DND-41 (cell line): ENCODE data around the gene BMF.

Experiments used
- ATAC-seq: fragments of 200-7000 bp; cut with Tn5 transposase; 3 replicates; pipeline ENCODE4 v1.9.1; 2021; ENCODE audit warnings: low read depth; ENCODE audit not compliant: insufficient read depth
- DNase-seq: peaks from one replicate; pipeline ENCODE4 v3.0.0-alpha.2; 2020
- H2AFZ ChIP-seq: 2 replicates; pipeline ENCODE4 v1.6.0; 2012; ENCODE audit warnings: low read depth, low read length
- H3K27ac ChIP-seq: 2 replicates; pipeline ENCODE4 v1.5.1; 2012; ENCODE audit warnings: low read length, inconsistent platforms
- H3K27me3 ChIP-seq: fragments of 200-600 bp; sonication (generic); 2 replicates; pipeline ENCODE4 v1.6.0; 2012; ENCODE audit warnings: low read length, mild to moderate bottlenecking, inconsistent platforms; ENCODE audit not compliant: insufficient read depth, poor library complexity
- H3K36me3 ChIP-seq: 2 replicates; pipeline ENCODE4 v1.5.1; 2012; ENCODE audit warnings: low read length, inconsistent platforms; ENCODE audit not compliant: insufficient read depth
- H3K4me1 ChIP-seq: 2 replicates; pipeline ENCODE4 v1.5.1; 2012; ENCODE audit warnings: mild to moderate bottlenecking, low read length; ENCODE audit not compliant: insufficient read depth
- H3K4me2 ChIP-seq: 2 replicates; pipeline ENCODE4 v1.6.0; 2012; ENCODE audit warnings: mild to moderate bottlenecking, moderate library complexity, low read length, inconsistent platforms; ENCODE audit not compliant: insufficient read depth
- H3K4me3 ChIP-seq, 2 experiments: fragments of 200-600 bp in 1 of 2; shearing (Covaris generic) in 1 of 2; 2 replicates each; pipeline ENCODE4 v1.5.1; 2012 to 2016; ENCODE audit warnings: inconsistent platforms in 2 of 2, low read length in 2 of 2, mild to moderate bottlenecking in 2 of 2, low read depth in 1 of 2, moderate library complexity in 1 of 2
- H3K79me2 ChIP-seq: 2 replicates; pipeline ENCODE4 v1.6.0; 2012; ENCODE audit warnings: low read length, inconsistent platforms; ENCODE audit not compliant: insufficient read depth
- H3K9ac ChIP-seq: 2 replicates; pipeline ENCODE4 v1.6.0; 2012; ENCODE audit warnings: low read depth, mild to moderate bottlenecking, inconsistent platforms, low read length, moderate library complexity
- H3K9me3 ChIP-seq: 2 replicates; pipeline ENCODE4 v1.5.1; 2012; ENCODE audit warnings: low read length, moderate library complexity, mild to moderate bottlenecking, inconsistent platforms; ENCODE audit not compliant: insufficient read depth, severe bottlenecking
- H4K20me1 ChIP-seq: 2 replicates; pipeline ENCODE4 v1.6.0; 2012; ENCODE audit warnings: low read length; ENCODE audit not compliant: insufficient read depth
- EZH2 ChIP-seq: IDR thresholded peaks from 3 replicates; pipeline ENCODE4 v1.6.1; 2012; ENCODE audit warnings: borderline replicate concordance, low read depth, mild to moderate bottlenecking, moderate library complexity, low read length, inconsistent platforms; ENCODE audit not compliant: severe bottlenecking
- TF ChIP-seq, protein P1 (sequence below): IDR thresholded peaks from 2 replicates; pipeline ENCODE4 v1.5.1; 2012; ENCODE audit warnings: borderline replicate concordance, low read length, moderate library complexity, mild to moderate bottlenecking; ENCODE audit not compliant: poor library complexity, severe bottlenecking; ENCODE audit errors: extremely low read depth

BMF gene

DNA sequence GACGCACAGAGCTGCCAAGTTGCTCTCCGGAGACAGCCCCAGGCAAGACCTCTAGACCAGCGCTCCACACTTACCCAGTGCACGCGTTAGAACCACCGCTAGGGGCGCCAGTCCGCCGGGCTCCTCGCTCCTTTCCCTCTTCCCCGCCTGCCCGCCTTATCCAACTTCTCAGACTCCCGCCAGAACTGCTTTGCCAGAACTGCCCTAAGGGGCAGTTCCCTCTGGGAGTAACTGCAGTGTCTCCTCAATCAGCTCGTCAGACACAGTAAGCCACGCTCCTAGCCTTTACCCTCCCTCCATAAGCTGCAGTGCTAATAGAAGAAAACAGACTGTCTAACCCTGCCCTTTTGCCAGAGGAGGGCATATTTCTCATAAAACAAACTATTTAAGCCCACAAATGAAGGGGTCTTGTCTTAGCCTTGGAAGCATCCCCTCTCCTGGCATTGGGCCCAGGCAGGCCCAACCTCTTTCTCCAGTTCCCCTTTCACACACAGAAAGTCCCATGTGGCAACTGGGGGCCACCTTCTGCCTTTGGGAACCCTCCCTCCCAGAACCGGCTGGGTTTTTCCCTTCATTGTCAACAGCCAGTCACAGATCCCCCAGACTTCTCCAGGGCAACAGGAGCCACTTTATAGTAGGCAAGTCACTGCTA is 3.7 kb downstream of the BMF start:
- no peaks in the 10 kb centered on the region for H3K27me3 ChIP-seq
- H3K4me1 ChIP-seq = peaks cover 37% of the 10 kb centered on the region
- H3K4me3 ChIP-seq = peak overlapping the region in 1 of 2 experiments; percentile 28; a peak in 1 of 4 replicates
- H3K79me2 ChIP-seq = no peaks in the 10 kb centered on the region
- peak overlapping the region; percentile 39; the same call in 1 of the 2 replicates for H2AFZ ChIP-seq
- DNase-seq = peak; percentile 72
- peak overlapping the region; percentile 27; the same call in 1 of the 2 replicates for H3K4me2 ChIP-seq
- H3K9me3 ChIP-seq = no peaks in the 10 kb centered on the region
- no peaks in the 10 kb centered on the region for H4K20me1 ChIP-seq
- H3K36me3 ChIP-seq = no peaks in the 10 kb centered on the region
- ATAC-seq = peak; percentile 59; the same call in 2 of the 3 replicates
- peak overlapping the region; percentile 27 for H3K9ac ChIP-seq
- no peak for TF ChIP-seq EZH2
- TF ChIP-seq, protein P1, sequence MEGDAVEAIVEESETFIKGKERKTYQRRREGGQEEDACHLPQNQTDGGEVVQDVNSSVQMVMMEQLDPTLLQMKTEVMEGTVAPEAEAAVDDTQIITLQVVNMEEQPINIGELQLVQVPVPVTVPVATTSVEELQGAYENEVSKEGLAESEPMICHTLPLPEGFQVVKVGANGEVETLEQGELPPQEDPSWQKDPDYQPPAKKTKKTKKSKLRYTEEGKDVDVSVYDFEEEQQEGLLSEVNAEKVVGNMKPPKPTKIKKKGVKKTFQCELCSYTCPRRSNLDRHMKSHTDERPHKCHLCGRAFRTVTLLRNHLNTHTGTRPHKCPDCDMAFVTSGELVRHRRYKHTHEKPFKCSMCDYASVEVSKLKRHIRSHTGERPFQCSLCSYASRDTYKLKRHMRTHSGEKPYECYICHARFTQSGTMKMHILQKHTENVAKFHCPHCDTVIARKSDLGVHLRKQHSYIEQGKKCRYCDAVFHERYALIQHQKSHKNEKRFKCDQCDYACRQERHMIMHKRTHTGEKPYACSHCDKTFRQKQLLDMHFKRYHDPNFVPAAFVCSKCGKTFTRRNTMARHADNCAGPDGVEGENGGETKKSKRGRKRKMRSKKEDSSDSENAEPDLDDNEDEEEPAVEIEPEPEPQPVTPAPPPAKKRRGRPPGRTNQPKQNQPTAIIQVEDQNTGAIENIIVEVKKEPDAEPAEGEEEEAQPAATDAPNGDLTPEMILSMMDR = peak; percentile 75
- 0 out of 2 replicates have a peak overlapping the region, but pooled peaks have one; percentile 30 for H3K27ac ChIP-seq

DNA sequence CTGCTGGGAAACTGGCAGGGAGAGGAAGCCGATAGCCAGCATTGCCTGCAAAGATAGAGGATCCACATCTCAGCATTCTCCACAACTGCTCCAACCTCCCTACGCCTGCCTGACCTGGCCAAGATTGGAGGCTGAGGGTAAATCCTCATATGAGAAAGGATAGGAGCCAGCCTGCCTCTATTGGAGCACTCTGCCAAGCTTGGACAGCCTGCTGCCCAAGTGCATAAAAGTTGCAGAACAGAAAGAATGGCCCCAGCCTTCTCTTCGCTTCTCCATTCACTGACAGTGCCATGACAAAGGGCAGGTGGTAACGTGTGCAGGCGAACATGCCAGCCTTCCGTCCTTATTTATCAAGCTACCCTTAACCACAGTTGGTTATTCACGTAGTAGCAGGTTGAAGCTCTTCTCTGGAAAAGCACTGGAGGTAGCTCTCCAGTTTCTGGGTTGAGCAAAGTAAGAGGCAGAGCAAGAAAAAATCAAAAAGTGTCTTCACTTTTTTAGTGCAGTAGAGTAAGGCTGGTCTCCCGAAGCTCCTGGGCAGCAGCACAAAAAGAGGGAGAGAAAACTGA is 4.3 kb downstream of the BMF start:
- H3K79me2 ChIP-seq = no peaks in the 10 kb centered on the region
- TF ChIP-seq, protein P1 = no peak
- no peak for TF ChIP-seq EZH2
- H2AFZ ChIP-seq = no peak overlapping the region
- no peak overlapping the region for H3K4me3 ChIP-seq
- H3K4me1 ChIP-seq = peaks cover 35% of the 10 kb centered on the region
- no peaks in the 10 kb centered on the region for H3K9me3 ChIP-seq
- no peak overlapping the region for H3K9ac ChIP-seq
- no peaks in the 10 kb centered on the region for H4K20me1 ChIP-seq
- no peak for DNase-seq
- no peak overlapping the region for H3K4me2 ChIP-seq
- no peak overlapping the region for H3K27ac ChIP-seq
- no peaks in the 10 kb centered on the region for H3K27me3 ChIP-seq
- no peaks in the 10 kb centered on the region for H3K36me3 ChIP-seq
- no peak for ATAC-seq

DNA sequence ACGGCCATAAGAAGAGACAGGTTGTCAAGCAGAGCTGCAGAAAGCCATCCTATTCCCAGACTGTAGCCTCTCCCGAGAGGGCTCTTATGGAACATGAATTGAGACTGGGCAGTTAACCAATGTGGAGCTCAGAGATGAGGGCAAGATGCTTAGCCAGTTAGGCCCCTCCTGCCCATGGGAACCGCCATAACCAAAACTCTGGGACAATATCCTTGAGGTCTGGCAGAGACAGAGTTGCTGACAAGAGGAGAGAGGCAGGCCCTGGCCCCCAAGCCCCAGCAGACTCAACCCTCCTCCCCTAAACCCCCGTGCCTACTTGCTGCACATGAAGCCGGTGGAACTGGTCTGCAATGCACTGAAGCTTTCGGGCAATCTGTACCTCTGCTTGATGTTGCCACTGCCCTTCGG is 4.8 kb downstream of the BMF start:
- Histone ChIP-seq H3K27me3 (no peaks in the 10 kb centered on the region), H3K4me1 (peaks cover 36% of the 10 kb centered on the region)

More for the DNA sequence above, 4.8 kb downstream of the BMF start:
- Histone ChIP-seq H3K36me3 (no peaks in the 10 kb centered on the region), H4K20me1 (no peaks in the 10 kb centered on the region), H2AFZ (no peak overlapping the region), H3K4me2 (no peak overlapping the region), H3K4me3 (no peak overlapping the region), H3K27ac (no peak overlapping the region), H3K79me2 (no peaks in the 10 kb centered on the region), H3K9me3 (no peaks in the 10 kb centered on the region), H3K9ac (no peak overlapping the region)
- DNase-seq (no peak), ATAC-seq (no peak)
- TF ChIP-seq, protein P1 = no peak
- no peak for TF ChIP-seq EZH2
